GM12891 (cell line): ENCODE data around the gene ZDHHC14.

ENCODE experiments used
- DNase-seq: peaks from one replicate; pipeline ENCODE4 v3.0.0; 2011; ENCODE audit warnings: low spot score; ENCODE audit not compliant: insufficient read length
- FAIRE-seq: peaks from 2 replicates; lab custom pipeline; 2011; peaks lifted over from hg19 to GRCh38; lab: Jason Lieb, UNC
- PAX5 ChIP-seq: IDR thresholded peaks from 2 replicates; pipeline ENCODE4 v1.6.1; 2011; ENCODE audit warnings: low read length, moderate library complexity, mild to moderate bottlenecking; ENCODE audit not compliant: insufficient read depth, severe bottlenecking
- POLR2A ChIP-seq: IDR thresholded peaks from 2 replicates; pipeline ENCODE4 v1.6.1; 2011; ENCODE audit warnings: low read depth, low read length, control low read depth
- POLR2AphosphoS5 ChIP-seq: IDR thresholded peaks from 2 replicates; pipeline ENCODE4 v1.6.1; 2011; ENCODE audit warnings: low read depth, low read length, control low read depth
- POU2F2 ChIP-seq: IDR thresholded peaks from 2 replicates; pipeline ENCODE4 v1.6.1; 2011; ENCODE audit warnings: low read depth, mild to moderate bottlenecking, control low read depth, low read length, moderate library complexity
- SPI1 ChIP-seq: IDR thresholded peaks from 2 replicates; pipeline ENCODE4 v1.6.1; 2011; ENCODE audit warnings: low read depth, low read length, control low read depth
- TAF1 ChIP-seq: IDR thresholded peaks from 2 replicates; pipeline ENCODE4 v1.6.1; 2011; ENCODE audit warnings: low read depth, low read length, control low read depth

The ZDHHC14 gene

DNA sequence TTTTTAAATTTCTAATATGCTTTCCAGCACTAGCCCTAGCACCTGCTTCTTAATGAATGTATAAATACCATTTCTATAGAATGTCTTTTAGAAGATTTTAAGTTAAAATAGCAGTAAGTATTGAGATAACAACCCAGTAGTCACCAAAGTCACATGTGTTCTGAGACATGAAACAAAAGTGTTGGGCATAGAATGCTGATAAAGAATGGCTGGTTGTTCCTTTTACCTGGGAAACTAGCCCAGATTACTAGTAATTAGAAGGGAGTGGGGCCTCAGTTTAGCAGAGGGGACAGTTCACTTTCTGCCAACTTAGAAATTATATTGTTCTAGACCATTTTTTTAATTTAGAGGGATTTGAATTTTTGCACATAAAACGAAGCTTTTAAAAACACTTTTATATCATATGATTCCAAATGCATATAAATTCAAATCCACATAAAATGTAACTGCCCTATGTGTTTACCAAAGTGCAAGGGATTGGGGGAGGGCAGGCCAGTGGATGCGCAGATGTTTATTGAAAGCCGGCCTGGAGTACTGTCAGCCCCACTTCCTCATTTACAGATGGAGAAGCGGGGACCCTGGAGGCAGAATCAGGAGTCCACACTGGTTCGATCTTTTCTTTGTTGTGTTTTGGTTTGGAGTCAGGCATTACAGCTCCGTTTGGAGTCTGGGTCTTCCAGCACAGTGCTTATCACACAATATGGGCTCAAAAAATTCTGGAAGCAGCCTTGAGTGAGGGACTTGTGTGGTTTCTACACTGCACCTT lies 139.8 kb downstream of the ZDHHC14 start:
- FAIRE-seq (no peak), DNase-seq (no peak)
- no peak for TF ChIP-seq PAX5
- TF ChIP-seq SPI1 = peak; percentile 40; the same call in 1 of the 2 replicates

GRCh38 chr6:157521362-157522335 lies 140.7 kb downstream of the ZDHHC14 start:
- DNase-seq (no peak), FAIRE-seq (no peak)
- TF ChIP-seq TAF1 = no peak
- TF ChIP-seq POLR2AphosphoS5 = no peak
- no peak for TF ChIP-seq POU2F2
- TF ChIP-seq SPI1 = no peak
- TF ChIP-seq PAX5 = no peak
- no peak for TF ChIP-seq POLR2A

- no peak for FAIRE-seq
- TF ChIP-seq PAX5 = no peak
- no peak for TF ChIP-seq POLR2A
- TF ChIP-seq SPI1 = no peak
- TF ChIP-seq POU2F2 = no peak
- TF ChIP-seq TAF1 = no peak
- TF ChIP-seq POLR2AphosphoS5 = no peak
- no peak for DNase-seq
These were observed 141.5 kb downstream of the ZDHHC14 start for GRCh38 chr6:157522472-157522871.

DNA sequence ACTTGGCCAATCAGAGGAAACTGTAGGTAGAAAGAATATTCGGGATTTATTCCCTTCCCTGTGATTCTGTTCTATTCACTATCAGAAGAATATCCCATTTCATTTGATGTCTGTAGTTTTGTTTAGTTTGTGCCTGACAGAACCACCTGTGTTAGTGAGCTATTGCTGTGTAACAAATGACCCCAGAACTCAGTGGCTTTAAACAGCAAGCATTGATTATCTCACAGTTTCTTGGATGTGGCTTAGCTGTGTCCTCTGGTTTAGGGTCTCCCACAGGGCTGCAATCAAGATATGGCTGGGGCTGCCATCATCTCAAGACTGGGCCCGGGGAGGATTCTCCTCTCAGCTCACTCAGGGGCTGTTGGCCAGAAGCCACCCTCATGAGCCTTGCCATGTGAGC lies 143.7 kb downstream of the ZDHHC14 start:
- FAIRE-seq = no peak
- TF ChIP-seq POLR2A (no peak), POLR2AphosphoS5 (no peak), SPI1 (no peak), POU2F2 (no peak), TAF1 (no peak), PAX5 (no peak)
- no peak for DNase-seq

GRCh38 chr6:157525292-157525889 lies 144.4 kb downstream of the ZDHHC14 start:
- no peak for FAIRE-seq
- TF ChIP-seq TAF1 = no peak
- TF ChIP-seq POLR2A = no peak
- no peak for TF ChIP-seq PAX5
- TF ChIP-seq POU2F2 = no peak
- no peak for TF ChIP-seq SPI1
- TF ChIP-seq POLR2AphosphoS5 = no peak
- no peak for DNase-seq

- DNase-seq (no peak), FAIRE-seq (no peak)
- no peak for TF ChIP-seq SPI1
- no peak for TF ChIP-seq POLR2AphosphoS5
- no peak for TF ChIP-seq POLR2A
- no peak for TF ChIP-seq PAX5
- TF ChIP-seq TAF1 = no peak
- no peak for TF ChIP-seq POU2F2
These were observed 145.0 kb downstream of the ZDHHC14 start for GRCh38 chr6:157525918-157526425.

- FAIRE-seq (no peak), DNase-seq (no peak)
- TF ChIP-seq POLR2A (no peak), POU2F2 (no peak), TAF1 (no peak), SPI1 (no peak), POLR2AphosphoS5 (no peak), PAX5 (no peak)
These were observed 146.5 kb downstream of the ZDHHC14 start for GRCh38 chr6:157527471-157527907.

DNA sequence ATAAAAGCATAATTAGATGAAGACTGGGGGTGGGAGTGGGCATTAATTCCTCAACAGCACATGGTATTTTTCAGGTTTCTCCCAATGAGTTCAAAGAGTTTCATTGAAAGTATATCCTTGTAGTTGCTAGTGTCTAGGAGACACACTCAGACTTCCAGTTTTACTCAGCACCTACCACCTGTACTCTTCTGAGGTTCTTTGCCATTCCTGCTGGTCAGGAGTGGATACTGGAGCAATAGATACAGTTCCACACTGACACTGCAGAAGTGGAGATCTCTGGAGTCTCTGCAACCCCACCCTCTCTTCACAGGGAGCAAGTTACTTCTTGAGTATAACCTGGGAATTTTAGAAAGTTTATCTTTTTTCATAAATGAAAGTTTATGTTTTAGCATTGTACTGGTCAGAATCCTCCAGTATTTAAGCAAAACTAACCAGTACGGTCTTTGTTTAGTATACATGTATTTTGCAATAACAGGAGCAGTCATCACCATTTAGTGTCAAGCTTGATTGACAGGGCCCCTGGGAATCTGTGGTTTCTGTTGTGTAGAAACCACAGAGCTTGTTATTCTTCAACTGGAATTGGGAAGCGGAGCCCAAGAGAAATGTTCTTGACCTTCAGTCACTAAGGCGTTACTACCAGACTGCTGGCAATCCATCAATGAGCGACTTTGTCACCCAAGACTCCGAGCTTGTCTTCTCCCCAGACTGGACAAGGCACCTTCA lies 148.1 kb downstream of the ZDHHC14 start:
- DNase-seq = no peak
- FAIRE-seq = no peak
- TF ChIP-seq POU2F2 = no peak
- TF ChIP-seq SPI1 = no peak
- TF ChIP-seq PAX5 = no peak
- no peak for TF ChIP-seq TAF1
- no peak for TF ChIP-seq POLR2A
- TF ChIP-seq POLR2AphosphoS5 = no peak
